Measurements from ENCODE around the gene SLC38A3.

The SLC38A3 gene

DNA sequence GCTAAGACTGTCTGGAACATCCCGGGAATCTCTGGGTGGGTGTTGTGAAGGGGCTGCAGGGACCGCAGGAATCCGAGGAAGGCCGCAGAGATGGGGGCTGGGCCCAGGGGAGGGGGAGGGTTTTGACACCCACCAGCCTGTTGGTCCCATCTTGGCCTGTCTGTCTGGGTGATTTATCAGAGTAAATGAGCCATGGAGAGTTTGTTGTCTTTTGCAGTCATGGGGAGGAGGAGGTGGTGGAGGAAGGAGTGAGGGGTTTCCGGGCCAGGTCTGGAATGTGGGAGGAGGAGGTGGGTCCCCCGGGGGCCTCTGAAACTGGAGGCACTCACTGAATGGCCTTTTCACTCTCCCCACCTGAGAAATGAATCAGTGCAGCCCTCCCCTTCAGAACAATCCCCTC is 38.5 kb upstream of the SLC38A3 start:
- TF ChIP-seq CTCF (IDR thresholded peaks at IDR 0.05), result no peak

GRCh38 chr3:50167069-50167840 is 37.8 kb upstream of the SLC38A3 start:
- TF ChIP-seq CTCF (IDR thresholded peaks at IDR 0.05), result no peak

DNA sequence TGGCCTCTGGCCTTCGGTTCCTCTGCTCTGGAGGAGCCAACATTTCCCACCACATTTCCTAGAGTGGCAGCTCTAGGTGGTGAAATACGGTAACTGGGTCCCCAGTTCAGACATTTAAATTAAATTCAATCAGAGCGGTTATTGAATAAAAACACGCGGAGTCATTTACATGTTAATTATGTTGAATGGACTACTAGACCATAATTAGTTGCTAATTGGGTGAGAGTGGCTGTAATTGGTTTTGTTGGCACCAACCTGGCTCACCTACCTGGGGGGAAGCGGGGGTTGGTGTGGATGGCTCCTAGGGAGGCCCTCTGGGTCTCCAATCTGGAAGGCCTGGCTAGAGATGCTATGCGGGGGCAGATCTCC is 37.2 kb upstream of the SLC38A3 start:
- TF ChIP-seq CTCF (IDR thresholded peaks at IDR 0.05), result no peak

GRCh38 chr3:50168388-50168787 is 36.7 kb upstream of the SLC38A3 start:
- no peak for TF ChIP-seq CTCF (IDR thresholded peaks at IDR 0.05)

DNA sequence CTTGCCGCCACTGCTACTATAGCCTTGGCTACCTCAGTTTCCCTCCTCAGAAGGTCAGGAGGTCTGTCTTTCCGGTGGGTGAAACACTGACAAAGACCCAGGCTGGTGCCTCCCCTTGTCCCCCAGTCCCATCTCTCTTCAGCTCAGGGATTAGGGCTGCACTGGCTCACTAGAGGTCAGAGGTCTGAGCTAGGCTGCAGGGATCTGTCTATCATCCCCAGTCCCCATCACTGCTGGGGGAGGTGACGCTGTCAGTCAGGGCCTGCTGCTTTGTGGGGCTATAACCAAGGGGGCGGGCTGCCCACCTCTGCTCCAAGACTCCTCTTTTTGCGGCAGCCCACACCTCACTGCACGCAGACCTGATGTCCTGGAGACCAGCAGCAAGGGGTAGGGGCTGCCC is 36.3 kb upstream of the SLC38A3 start:
- no peak for TF ChIP-seq CTCF (IDR thresholded peaks at IDR 0.05)

DNA sequence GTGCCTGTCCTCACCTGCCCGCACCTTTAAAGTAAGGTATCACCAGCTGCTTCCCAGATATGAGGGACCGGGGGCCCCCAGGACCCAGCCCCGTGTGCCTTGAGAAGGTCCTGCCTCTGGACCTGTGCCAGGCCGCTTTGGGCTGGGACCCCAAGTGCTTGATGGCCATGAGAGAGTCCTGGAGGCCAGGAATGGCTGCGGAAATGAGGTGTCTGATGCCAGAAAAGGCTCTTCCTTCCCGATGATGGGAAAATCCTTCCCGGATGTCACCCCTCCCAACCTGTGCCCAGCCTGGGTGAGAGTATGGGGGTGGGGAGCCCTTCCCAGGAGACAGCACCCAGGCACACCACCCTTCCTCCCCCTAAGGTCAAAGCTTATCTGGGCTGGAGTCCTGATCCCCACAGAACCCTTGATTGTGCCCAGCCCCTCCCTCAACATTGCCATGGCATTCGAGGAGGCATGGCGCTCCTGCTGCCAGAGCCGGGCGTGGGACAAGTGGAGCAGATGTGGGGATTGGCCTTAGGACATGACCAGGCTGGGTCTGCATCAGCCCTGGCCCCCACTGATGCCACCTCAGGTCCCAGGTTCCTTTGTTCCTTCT is 35.7 kb upstream of the SLC38A3 start:
- no peak for TF ChIP-seq CTCF (IDR thresholded peaks at IDR 0.05)

- no peak for TF ChIP-seq CTCF (IDR thresholded peaks at IDR 0.05)
Measured at GRCh38 chr3:50169858-50170257, 35.2 kb upstream of the SLC38A3 start.

Data from LNCAP (cell line).